WTC11 (cell line): ENCODE measurements around the gene ASIP.

Experiments used
- ELF4 ChIP-seq: sonication (generic); formaldehyde crosslinking; IDR thresholded peaks from 2 replicates; pipeline ENCODE4 v1.8.1; 2022; ENCODE audit warnings: low read depth, mild to moderate bottlenecking, moderate library complexity, missing genetic modification reagents
- EMX1 ChIP-seq: fragments of 250-450 bp; sonication (Bioruptor Pico); IDR thresholded peaks from 2 replicates; pipeline ENCODE4 v1.8.0; 2021; ENCODE audit warnings: mild to moderate bottlenecking
- NR2C2 ChIP-seq: sonication (generic); formaldehyde crosslinking; IDR thresholded peaks from 2 replicates; pipeline ENCODE4 v1.8.0; 2022; ENCODE audit warnings: mild to moderate bottlenecking, missing genetic modification reagents
- TF ChIP-seq, protein P1 (sequence below): sonication (generic); formaldehyde crosslinking; IDR thresholded peaks from 2 replicates; pipeline ENCODE4 v1.8.1; 2023; ENCODE audit warnings: mild to moderate bottlenecking, missing genetic modification reagents, moderate library complexity
- TF ChIP-seq, protein P2 (sequence below): fragments of 200-600 bp; IDR thresholded peaks from 2 replicates; pipeline ENCODE4 v1.8.0; 2022; ENCODE audit warnings: antibody characterized with exemption
- TF ChIP-seq, protein P3 (sequence below): sonication (generic); formaldehyde crosslinking; IDR thresholded peaks from 2 replicates; pipeline ENCODE4 v1.8.1; 2022; ENCODE audit warnings: missing genetic modification reagents, borderline replicate concordance

DNA sequence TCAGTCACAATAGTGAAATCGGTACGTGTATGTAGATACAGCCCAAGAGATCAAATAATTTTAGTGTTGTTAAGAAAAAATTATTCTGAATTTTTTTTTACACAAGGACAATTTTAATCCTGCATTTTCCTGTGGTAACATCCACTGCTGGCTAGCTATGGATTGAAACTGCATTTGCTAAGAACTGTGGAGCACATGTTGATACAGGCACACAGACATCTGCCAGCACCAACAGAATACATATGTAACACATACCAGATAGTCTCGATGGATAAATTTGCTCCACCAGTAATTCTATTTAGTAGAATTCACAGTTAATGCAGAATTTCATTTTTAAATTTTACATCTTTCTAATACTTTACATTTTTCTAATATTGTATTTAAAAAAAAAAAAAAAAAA, 2.2 kb downstream of the ASIP start:
- TF ChIP-seq NR2C2 (CRISPR knock-in tag) (no peak), ELF4 (CRISPR knock-in tag) (no peak), EMX1 (CRISPR knock-in tag) (no peak)
- TF ChIP-seq, protein P1, sequence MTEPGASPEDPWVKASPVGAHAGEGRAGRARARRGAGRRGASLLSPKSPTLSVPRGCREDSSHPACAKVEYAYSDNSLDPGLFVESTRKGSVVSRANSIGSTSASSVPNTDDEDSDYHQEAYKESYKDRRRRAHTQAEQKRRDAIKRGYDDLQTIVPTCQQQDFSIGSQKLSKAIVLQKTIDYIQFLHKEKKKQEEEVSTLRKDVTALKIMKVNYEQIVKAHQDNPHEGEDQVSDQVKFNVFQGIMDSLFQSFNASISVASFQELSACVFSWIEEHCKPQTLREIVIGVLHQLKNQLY (CRISPR knock-in tag), result no peak
- TF ChIP-seq, protein P2, sequence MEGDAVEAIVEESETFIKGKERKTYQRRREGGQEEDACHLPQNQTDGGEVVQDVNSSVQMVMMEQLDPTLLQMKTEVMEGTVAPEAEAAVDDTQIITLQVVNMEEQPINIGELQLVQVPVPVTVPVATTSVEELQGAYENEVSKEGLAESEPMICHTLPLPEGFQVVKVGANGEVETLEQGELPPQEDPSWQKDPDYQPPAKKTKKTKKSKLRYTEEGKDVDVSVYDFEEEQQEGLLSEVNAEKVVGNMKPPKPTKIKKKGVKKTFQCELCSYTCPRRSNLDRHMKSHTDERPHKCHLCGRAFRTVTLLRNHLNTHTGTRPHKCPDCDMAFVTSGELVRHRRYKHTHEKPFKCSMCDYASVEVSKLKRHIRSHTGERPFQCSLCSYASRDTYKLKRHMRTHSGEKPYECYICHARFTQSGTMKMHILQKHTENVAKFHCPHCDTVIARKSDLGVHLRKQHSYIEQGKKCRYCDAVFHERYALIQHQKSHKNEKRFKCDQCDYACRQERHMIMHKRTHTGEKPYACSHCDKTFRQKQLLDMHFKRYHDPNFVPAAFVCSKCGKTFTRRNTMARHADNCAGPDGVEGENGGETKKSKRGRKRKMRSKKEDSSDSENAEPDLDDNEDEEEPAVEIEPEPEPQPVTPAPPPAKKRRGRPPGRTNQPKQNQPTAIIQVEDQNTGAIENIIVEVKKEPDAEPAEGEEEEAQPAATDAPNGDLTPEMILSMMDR, result no peak
- TF ChIP-seq, protein P3, sequence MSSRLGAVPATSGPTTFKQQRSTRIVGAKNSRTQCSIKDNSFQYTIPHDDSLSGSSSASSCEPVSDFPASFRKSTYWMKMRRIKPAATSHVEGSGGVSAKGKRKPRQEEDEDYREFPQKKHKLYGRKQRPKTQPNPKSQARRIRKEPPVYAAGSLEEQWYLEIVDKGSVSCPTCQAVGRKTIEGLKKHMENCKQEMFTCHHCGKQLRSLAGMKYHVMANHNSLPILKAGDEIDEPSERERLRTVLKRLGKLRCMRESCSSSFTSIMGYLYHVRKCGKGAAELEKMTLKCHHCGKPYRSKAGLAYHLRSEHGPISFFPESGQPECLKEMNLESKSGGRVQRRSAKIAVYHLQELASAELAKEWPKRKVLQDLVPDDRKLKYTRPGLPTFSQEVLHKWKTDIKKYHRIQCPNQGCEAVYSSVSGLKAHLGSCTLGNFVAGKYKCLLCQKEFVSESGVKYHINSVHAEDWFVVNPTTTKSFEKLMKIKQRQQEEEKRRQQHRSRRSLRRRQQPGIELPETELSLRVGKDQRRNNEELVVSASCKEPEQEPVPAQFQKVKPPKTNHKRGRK (CRISPR knock-in tag), result no peak
